K562 (cell line): ENCODE measurements around the gene DYNAP. TPM values are rescaled to one million over a fixed set of nuclear protein-coding genes. Genes with fewer than 3 reads are reported as not detected.

Experiments used
- CHD1 ChIP-seq: fragments of 200-600 bp; sonication (generic); IDR thresholded peaks from one replicate; pipeline ENCODE4 v1.6.1; 2012; ENCODE audit warnings: mild to moderate bottlenecking, moderate library complexity, low read length, inconsistent platforms
- FOXJ2 ChIP-seq: fragments of 200-800 bp; sonication (Bioruptor generic); IDR thresholded peaks from 2 replicates; pipeline ENCODE4 v1.6.1; 2016; ENCODE audit warnings: missing genetic modification characterization, missing compliant biosample characterization
- HNRNPUL1 ChIP-seq: fragments of 200-400 bp; formaldehyde crosslinking; IDR thresholded peaks from 2 replicates; pipeline ENCODE4 v1.6.1; 2017; ENCODE audit warnings: low read length
- PHB2 ChIP-seq: fragments of 450-650 bp; IDR thresholded peaks from 2 replicates; pipeline ENCODE4 v1.6.1; 2017; ENCODE audit warnings: low read depth
- SAFB2 ChIP-seq: fragments of 200-400 bp; formaldehyde crosslinking; IDR thresholded peaks from 2 replicates; pipeline ENCODE4 v1.6.1; 2018; ENCODE audit warnings: borderline replicate concordance, low read length, low read depth, moderate library complexity; ENCODE audit not compliant: severe bottlenecking
- ZNF124 ChIP-seq: sonication (generic); formaldehyde crosslinking; IDR thresholded peaks from 2 replicates; pipeline ENCODE4 v1.8.1; 2022; ENCODE audit warnings: missing genetic modification reagents
- ZNF318 ChIP-seq, 2 experiments: fragments of 450-650 bp; IDR thresholded peaks; 2 replicates each; pipeline ENCODE4 v1.6.1; 2016; ENCODE audit warnings: mild to moderate bottlenecking in 2 of 2, borderline replicate concordance in 1 of 2, low read depth in 1 of 2, moderate library complexity in 1 of 2
- ZNF507 ChIP-seq: conservative IDR thresholded peaks from 2 replicates; pipeline ENCODE4 v1.6.1; 2017; ENCODE audit warnings: missing genetic modification characterization, missing compliant biosample characterization
- polyA plus RNA-seq, 8 experiments: library from polyadenylated mRNA; depleted of rRNA in 4 of 8; stranded (reverse) in 5 of 8; unstranded in 3 of 8; fragments of >200 nt; fragmentation: Nextera tagmentation in 2 of 8; fragmentation: Illumina TruSeq in 1 of 8; extraction: Ambion mirVana in 2 of 8; extraction: Trizol in 1 of 8; gene quantifications; 2 replicates each; pipeline versions ENCODE4 v1.2.1 to v1.2.3, GENCODE V29; 2011 to 2014; ENCODE audit warnings: inconsistent platforms in 1 of 8, missing spikeins in 1 of 8
- total RNA-seq, 7 experiments: library from RNA; depleted of rRNA in 6 of 7; stranded (reverse); fragments of >200 nt in 6 of 7; fragmentation: Illumina TruSeq in 2 of 7; extraction: Trizol in 2 of 7; gene quantifications; 2 replicates each; pipeline versions ENCODE4 v1.2.1 to v1.2.3, GENCODE V29; 2011 to 2021; ENCODE audit warnings: low replicate concordance in 1 of 7

Gene DYNAP
- total and polyA plus RNA-seq, 9 of the 15 experiments (the other 6 are each of a cell fraction or from before 2014, with no cell fraction given): not detected

- TF ChIP-seq FOXJ2 (tag) (no peak), PHB2 (no peak), SAFB2 (no peak), ZNF318 (IDR thresholded peaks at IDR 0.05; ENCODE audit: borderline replicate concordance in 1 of 2, low read depth in 1 of 2) (no peak), CHD1 (no peak), ZNF124 (CRISPR knock-in tag) (no peak), ZNF507 (tag) (no peak), HNRNPUL1 (no peak)
Observed at GRCh38 chr18:54613174-54613573, 22.1 kb downstream of the DYNAP start (continued).
